HTR-8/SVneo (cell line): Measurements from ENCODE around the gene PTPN22.

ENCODE experiments used
- DNase-seq: peaks from one replicate; pipeline ENCODE4 v3.0.0; 2011; ENCODE audit warnings: low spot score, mixed read lengths; ENCODE audit not compliant: insufficient read length
- FAIRE-seq: peaks from 2 replicates; lab custom pipeline; 2011; peaks lifted over from hg19 to GRCh38; lab: Jason Lieb, UNC

The PTPN22 gene

DNA sequence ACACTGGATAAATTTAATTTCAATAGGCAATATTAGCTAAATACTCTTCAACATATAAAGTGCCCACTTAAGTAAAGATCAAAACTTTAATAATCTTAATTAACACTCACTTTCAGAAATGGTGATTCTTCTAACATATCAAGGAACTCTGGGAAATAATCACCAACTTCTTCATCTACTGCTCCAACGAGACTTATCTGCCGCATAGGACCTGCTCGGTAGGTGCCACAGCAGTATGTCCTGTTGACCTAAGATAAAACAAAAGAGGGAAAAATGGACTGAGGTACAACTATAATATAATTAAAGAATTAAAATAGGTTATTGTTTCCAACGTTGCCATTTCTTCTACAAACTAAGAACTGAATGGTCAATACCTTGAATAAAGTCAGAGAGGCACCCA is 94.0 kb downstream of the PTPN22 start:
- DNase-seq, result no peak
- no peak for FAIRE-seq

DNA sequence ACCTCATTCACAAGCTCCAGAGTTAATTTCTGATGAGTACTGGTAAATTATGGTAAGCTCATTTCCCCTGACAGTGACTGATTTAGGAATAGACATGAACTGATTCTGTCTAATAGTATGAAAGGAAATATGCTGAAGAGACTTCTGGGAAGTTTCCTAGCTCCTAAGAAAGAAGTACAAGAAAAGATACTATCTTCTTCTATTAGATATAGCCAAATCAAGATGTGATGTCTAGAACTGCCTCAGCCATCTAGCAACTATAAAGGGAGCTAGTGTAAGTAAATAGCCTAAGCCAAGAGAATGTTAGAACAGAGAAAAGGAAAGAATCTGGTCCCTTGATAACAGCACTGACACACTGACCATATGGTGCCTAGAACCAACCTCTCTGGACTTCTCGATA is 101.5 kb downstream of the PTPN22 start:
- no peak for FAIRE-seq
- no peak for DNase-seq

DNA sequence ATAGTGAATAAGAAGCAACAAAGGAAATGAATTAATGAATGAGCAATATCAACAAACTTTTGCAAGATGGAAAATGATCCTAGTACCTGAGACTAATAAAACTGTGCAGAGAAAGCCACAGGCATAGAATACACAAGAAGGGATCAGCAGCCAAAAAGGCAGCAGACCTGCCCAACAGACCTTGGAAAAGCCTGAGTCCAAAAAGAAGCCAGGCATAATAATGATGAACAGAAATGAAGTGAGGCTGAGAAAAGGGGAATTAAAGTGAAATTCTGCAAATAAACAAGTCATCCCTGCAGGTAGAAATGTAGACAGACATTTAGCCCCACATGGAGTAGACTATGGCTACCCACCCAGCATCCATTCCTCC is 101.9 kb downstream of the PTPN22 start:
- DNase-seq (no peak), FAIRE-seq (no peak)

DNA sequence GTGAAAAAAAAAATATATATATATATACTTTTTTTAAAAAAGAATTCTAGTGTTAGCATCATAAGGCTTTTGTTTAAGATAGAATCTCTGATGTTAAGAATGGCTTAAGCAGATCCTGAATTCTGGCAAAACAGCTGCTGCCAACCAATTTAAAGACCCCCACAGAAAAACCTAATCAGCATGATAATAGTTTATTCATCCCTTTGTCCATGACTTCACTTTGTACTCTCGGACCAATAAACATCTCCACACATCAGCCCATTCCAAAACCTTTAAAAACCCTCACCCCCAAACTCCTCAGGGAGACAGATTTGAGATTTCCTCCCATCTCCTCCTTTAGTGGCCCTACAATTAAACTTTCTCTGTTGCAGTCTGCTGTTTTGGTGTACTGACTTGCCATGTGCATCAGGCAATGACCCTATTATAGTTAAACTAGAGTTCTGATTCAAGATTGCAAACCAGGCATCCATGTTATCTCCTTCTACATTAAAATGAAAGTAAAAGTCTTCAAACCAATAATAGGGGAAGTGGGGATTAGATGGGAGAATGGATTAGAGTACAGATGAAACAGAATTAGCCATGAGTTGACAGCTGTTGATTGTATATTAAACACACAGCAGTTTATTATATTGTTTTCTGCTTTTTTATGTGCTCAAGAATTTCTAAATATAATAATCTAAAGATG is 102.5 kb downstream of the PTPN22 start:
- FAIRE-seq (no peak), DNase-seq (no peak)

DNA sequence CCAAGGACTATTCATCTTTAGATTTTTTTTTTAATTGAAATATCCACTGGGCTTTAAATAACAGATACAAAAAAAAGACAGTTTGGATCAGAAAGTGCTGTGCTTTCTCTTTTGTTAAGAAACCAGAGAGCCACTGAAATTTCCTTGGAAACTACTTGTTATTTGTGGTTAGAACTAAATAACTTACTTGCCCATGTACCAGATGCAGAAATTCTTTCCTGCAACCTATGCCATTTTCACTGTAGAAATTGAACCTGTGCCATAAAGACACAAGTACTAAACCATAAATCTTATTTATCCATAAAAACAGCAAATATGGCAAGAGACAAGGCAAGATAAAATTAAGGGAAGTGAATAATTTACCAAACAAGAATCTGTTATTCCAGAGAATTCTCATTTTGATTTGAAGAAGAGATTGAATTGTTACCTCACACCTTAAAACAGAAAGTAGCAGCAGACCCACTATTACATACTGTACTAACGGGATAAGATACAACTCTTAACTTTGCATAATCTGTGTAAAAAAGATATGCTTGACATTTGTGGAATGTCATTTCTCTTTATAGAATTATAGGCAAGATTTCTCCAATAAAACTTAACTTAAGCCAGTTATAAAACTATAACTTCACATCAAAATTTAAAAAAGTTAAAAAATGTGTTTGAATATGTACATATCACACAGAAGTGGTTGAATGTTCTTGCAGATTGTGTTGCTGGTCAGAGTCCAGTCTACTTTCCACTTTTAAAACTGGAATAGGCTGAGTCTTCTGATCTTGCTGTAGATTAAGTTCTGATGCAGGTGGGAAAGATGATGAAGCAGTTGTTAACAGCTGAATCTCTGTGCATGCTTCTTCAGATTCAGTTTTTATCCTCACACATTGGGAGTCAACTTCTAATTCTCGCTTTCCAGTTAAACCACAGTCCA is 105.9 kb downstream of the PTPN22 start:
- no peak for FAIRE-seq
- no peak for DNase-seq
